Suprapubic skin (tissue), 3 donors: ENCODE results near the gene GJC2.

Source experiments
- CTCF ChIP-seq, 2 donors: fragments of 200-600 bp in 1 of 2; fragments of 450-650 bp in 1 of 2; sonication (generic) in 1 of 2; IDR thresholded peaks; one replicate each; pipeline ENCODE4 v1.5.1; 2016 to 2019; ENCODE audit warnings: antibody characterized with exemption in 2 of 2, mild to moderate bottlenecking in 1 of 2, moderate library complexity in 1 of 2
- POLR2A ChIP-seq, 2 donors: fragments of 450-650 bp; IDR thresholded peaks; one replicate each; pipeline ENCODE4 v1.6.1; 2017; ENCODE audit warnings: antibody characterized with exemption in 2 of 2, mild to moderate bottlenecking in 2 of 2, moderate library complexity in 2 of 2

GRCh38 chr1:228163007-228163753 is 13.4 kb downstream of the GJC2 start:
- TF ChIP-seq POLR2A (IDR thresholded peaks at IDR 0.05), result no peak
- TF ChIP-seq CTCF (IDR thresholded peaks at IDR 0.05), result no peak
